Uterus (tissue), 4 donors: ENCODE measurements around the gene ERP27. TPM values are rescaled to one million over a fixed set of nuclear protein-coding genes. Genes with fewer than 3 reads are reported as not detected.

Source experiments
- DNase-seq, 2 donors: peaks; one replicate each; pipeline ENCODE4 v3.0.0-alpha.2; 2019 to 2020
- H3K27ac ChIP-seq, 2 donors: fragments of 200-600 bp; sonication (generic); 1 replicate in 1 of 2; 2 replicates in 1 of 2; pipeline ENCODE4 v1.5.1; 2016 to 2018
- H3K27me3 ChIP-seq, 2 donors: fragments of 200-600 bp; sonication (generic); one replicate each; pipeline ENCODE4 v1.5.1; 2018 to 2019; ENCODE audit warnings: control low read depth in 1 of 2
- H3K36me3 ChIP-seq, 2 donors: fragments of 200-600 bp; sonication (generic); one replicate each; pipeline ENCODE4 v1.5.1; 2019; ENCODE audit warnings: control low read depth in 1 of 2
- H3K4me1 ChIP-seq, 2 donors: fragments of 200-600 bp; sonication (generic); one replicate each; pipeline ENCODE4 v1.5.1; 2018 to 2019; ENCODE audit warnings: control low read depth in 1 of 2
- H3K4me3 ChIP-seq, 2 donors: fragments of 200-600 bp; sonication (generic); 1 replicate in 1 of 2; 2 replicates in 1 of 2; pipeline ENCODE4 v1.5.1; 2018 to 2019; ENCODE audit warnings: mild to moderate bottlenecking in 1 of 2
- H3K9me3 ChIP-seq, 2 donors: fragments of 200-600 bp; sonication (generic); one replicate each; pipeline ENCODE4 v1.5.1; 2019; ENCODE audit warnings: control low read depth in 1 of 2
- POLR2A ChIP-seq, 2 donors: fragments of 450-650 bp; IDR thresholded peaks; one replicate each; pipeline ENCODE4 v1.6.1; 2016; ENCODE audit warnings: antibody characterized with exemption in 2 of 2, mild to moderate bottlenecking in 1 of 2, moderate library complexity in 1 of 2
- intact Hi-C: fragments of 100-400 bp; cut with DNase I; formaldehyde crosslinking; loops from one replicate; pipeline ENCODE4 v1.15.1; 2023; ENCODE audit warnings: low total_unique reads
- total RNA-seq, 4 donors: library from RNA; depleted of rRNA in 3 of 4; stranded (reverse); fragments of >200 nt in 3 of 4; gene quantifications; one replicate each; pipeline versions ENCODE4 v1.1.0 to v1.2.4, GENCODE V29; 2014 to 2023
- TF ChIP-seq, protein P1 (sequence below), 4 experiments: fragments of 200-600 bp in 2 of 4; fragments of 450-650 bp in 2 of 4; sonication (generic) in 2 of 4; IDR thresholded peaks; one replicate each; pipeline ENCODE4 v1.5.1; 2016 to 2019; ENCODE audit warnings: antibody characterized with exemption in 4 of 4, mild to moderate bottlenecking in 2 of 4, moderate library complexity in 1 of 4
- donor health status: DM: yes; HTN: yes; CAD: no.

ERP27 gene
- total RNA-seq, 4 donors from 2014 or later = 0.61 to 2.6 (median 1.5) TPM; not detected in 1

DNA sequence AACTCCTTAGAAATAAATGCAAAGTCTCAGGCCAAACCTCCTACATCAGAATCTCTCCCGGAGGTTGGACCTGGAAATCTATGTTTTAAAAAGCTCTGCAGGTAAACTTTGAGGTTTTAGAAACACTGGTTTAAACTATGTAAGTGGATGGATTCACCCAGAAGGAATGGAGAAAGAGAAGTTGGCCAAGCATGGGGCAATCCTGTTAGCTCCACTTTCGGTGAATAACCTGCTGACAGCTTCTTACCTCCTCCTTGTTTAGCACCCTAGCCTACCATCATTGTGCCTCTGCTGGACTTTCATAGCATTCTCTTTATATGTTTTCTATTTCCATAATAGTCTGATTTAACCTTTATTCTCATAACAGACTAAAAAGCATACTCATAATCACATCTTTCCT is 26.1 kb upstream of the ERP27 start:
- no peaks in the 10 kb centered on the region for H3K4me1 ChIP-seq
- no peak for DNase-seq
- H3K9me3 ChIP-seq = no peaks in the 10 kb centered on the region
- H3K27ac ChIP-seq = no peak overlapping the region
- no peak for TF ChIP-seq POLR2A (IDR thresholded peaks at IDR 0.05)
- TF ChIP-seq, protein P1, sequence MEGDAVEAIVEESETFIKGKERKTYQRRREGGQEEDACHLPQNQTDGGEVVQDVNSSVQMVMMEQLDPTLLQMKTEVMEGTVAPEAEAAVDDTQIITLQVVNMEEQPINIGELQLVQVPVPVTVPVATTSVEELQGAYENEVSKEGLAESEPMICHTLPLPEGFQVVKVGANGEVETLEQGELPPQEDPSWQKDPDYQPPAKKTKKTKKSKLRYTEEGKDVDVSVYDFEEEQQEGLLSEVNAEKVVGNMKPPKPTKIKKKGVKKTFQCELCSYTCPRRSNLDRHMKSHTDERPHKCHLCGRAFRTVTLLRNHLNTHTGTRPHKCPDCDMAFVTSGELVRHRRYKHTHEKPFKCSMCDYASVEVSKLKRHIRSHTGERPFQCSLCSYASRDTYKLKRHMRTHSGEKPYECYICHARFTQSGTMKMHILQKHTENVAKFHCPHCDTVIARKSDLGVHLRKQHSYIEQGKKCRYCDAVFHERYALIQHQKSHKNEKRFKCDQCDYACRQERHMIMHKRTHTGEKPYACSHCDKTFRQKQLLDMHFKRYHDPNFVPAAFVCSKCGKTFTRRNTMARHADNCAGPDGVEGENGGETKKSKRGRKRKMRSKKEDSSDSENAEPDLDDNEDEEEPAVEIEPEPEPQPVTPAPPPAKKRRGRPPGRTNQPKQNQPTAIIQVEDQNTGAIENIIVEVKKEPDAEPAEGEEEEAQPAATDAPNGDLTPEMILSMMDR (IDR thresholded peaks at IDR 0.05) = no peak
- no peaks in the 10 kb centered on the region for H3K27me3 ChIP-seq
- intact Hi-C loops = no loop called here
- no peak overlapping the region for H3K4me3 ChIP-seq
- H3K36me3 ChIP-seq = no peaks in the 10 kb centered on the region

DNA sequence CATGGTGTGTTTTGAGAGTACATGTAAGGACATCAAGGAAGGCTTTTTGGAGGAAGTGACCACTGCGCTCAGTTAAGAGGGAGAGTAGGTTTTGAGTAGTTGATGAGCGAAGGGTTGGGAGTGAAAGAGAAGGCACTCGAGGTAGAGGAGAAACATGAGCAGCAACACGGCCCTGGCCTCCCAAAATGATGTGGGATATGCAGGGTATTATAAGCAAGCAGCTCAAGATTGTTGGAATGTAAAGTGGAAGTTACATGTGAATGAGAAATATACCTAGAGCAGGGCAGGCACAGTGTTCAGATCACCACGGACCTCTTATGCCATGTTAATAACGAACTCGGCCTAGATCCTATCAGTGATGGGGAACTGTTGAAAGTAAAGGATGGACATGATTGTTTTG is 25.2 kb upstream of the ERP27 start:
- Histone ChIP-seq H3K27me3 (no peaks in the 10 kb centered on the region), H3K36me3 (no peaks in the 10 kb centered on the region), H3K9me3 (no peaks in the 10 kb centered on the region), H3K27ac (peak overlapping the region in 1 of 2 donors; percentile 82), H3K4me1 (no peaks in the 10 kb centered on the region), H3K4me3 (no peak overlapping the region)
- DNase-seq = no peak
- no peak for TF ChIP-seq POLR2A (IDR thresholded peaks at IDR 0.05)
- TF ChIP-seq, protein P1 (IDR thresholded peaks at IDR 0.05) = no peak
- intact Hi-C loops = no loop called here

- TF ChIP-seq, protein P1 (IDR thresholded peaks at IDR 0.05) = no peak
- TF ChIP-seq POLR2A (IDR thresholded peaks at IDR 0.05) = no peak
- Histone ChIP-seq H3K27me3 (no peaks in the 10 kb centered on the region), H3K4me3 (no peak overlapping the region), H3K4me1 (no peaks in the 10 kb centered on the region), H3K36me3 (no peaks in the 10 kb centered on the region), H3K9me3 (no peaks in the 10 kb centered on the region), H3K27ac (peak overlapping the region; percentile 77 to 82)
- DNase-seq = no peak
- intact Hi-C loops = no loop called here
These were observed 24.5 kb upstream of the ERP27 start for GRCh38 chr12:14962797-14963196.

GRCh38 chr12:14962153-14962539 is 23.8 kb upstream of the ERP27 start:
- Histone ChIP-seq H3K36me3 (no peaks in the 10 kb centered on the region), H3K4me3 (no peak overlapping the region), H3K9me3 (no peaks in the 10 kb centered on the region), H3K27me3 (no peaks in the 10 kb centered on the region), H3K4me1 (no peaks in the 10 kb centered on the region), H3K27ac (peak overlapping the region; percentile 77 to 82)
- intact Hi-C loops = no loop called here
- TF ChIP-seq POLR2A (IDR thresholded peaks at IDR 0.05) = no peak
- TF ChIP-seq, protein P1 (IDR thresholded peaks at IDR 0.05) = no peak
- no peak for DNase-seq

- DNase-seq = no peak
- H3K4me1 ChIP-seq = no peaks in the 10 kb centered on the region
- no peaks in the 10 kb centered on the region for H3K9me3 ChIP-seq
- H3K36me3 ChIP-seq = no peaks in the 10 kb centered on the region
- intact Hi-C loops = no loop called here
- peak within 1 kb of the TSS; percentile 77 to 82 for H3K27ac ChIP-seq
- no peak for TF ChIP-seq POLR2A (IDR thresholded peaks at IDR 0.05)
- TF ChIP-seq, protein P1 (IDR thresholded peaks at IDR 0.05) = no peak
- no peaks in the 10 kb centered on the region for H3K27me3 ChIP-seq
- peak within 1 kb of the TSS; percentile 24 to 28 for H3K4me3 ChIP-seq
These were observed 23.3 kb upstream of the ERP27 start, which contains the start of gene ARHGDIB for GRCh38 chr12:14961466-14962152. Gene ARHGDIB, minus strand, starts transcription at chr12:14961601. Its CDS starts 10,889 bp downstream, at chr12:14950712.
